Measurements from ENCODE around the gene ZNF804B. TPM values are rescaled to one million over a fixed set of nuclear protein-coding genes. Genes with fewer than 3 reads are reported as not detected.

Gene ZNF804B
- total and polyA plus RNA-seq, 4 donors = not detected

DNA sequence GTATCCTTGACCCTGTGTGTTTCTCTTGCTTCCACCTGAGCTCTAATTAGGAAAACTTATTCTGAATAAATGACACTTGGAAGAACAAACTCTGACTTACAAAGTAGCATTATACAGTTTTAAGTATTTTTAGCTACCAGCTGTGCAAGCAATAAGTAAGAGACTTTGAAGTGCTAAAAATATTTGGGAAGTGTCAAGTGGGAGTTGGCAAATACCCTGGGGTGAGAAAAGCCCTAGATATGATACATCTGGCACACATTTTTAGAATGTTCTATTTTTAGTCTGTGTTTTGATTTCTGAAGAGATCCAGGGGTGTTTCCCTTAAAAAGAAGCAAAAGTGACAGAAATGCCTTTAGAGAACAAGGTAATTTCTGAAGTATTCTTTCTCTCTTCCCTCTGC lies 168.8 kb downstream of the ZNF804B start:
- Histone ChIP-seq H3K27me3 (ENCODE audit: control insufficient read depth in 4 of 4, insufficient read depth in 4 of 4, low read length in 3 of 4) (peaks cover 0 to 3% (median 0%) of the 10 kb centered on the region in 4 donors), H3K27ac (ENCODE audit: low read depth in 1 of 2, low read length in 2 of 2) (no peak overlapping the region), H3K9ac (ENCODE audit: low read depth in 1 of 2, low read length in 2 of 2) (no peak overlapping the region), H3K4me3 (ENCODE audit: low read depth in 1 of 3, low read length in 3 of 3) (no peak overlapping the region), H3K36me3 (ENCODE audit: control insufficient read depth in 4 of 4, insufficient read depth in 3 of 4, low read depth in 1 of 4, low read length in 3 of 4) (no peaks in the 10 kb centered on the region), H3K4me1 (ENCODE audit: control insufficient read depth in 4 of 4, insufficient read depth in 4 of 4, low read length in 3 of 4) (no peaks in the 10 kb centered on the region), H3K9me3 (ENCODE audit: control insufficient read depth in 4 of 4, low read length in 3 of 4) (no peaks in the 10 kb centered on the region)
- no peak for DNase-seq (ENCODE audit: low spot score)
- TF ChIP-seq EGR1 (IDR thresholded peaks at IDR 0.05; ENCODE audit: low read depth in 2 of 2) (no peak), RXRA (IDR thresholded peaks at IDR 0.05) (no peak), TAF1 (conservative IDR thresholded peaks at IDR 0.05) (no peak), RAD21 (IDR thresholded peaks at IDR 0.05) (no peak), SP1 (IDR thresholded peaks at IDR 0.05) (no peak), HNF4A (conservative IDR thresholded peaks at IDR 0.05) (no peak), FOXA1 (IDR thresholded peaks at IDR 0.05) (no peak), HNF4G (IDR thresholded peaks at IDR 0.05) (no peak), NR2F2 (IDR thresholded peaks at IDR 0.05) (no peak), GABPA (IDR thresholded peaks at IDR 0.05 in 1 of 2, conservative IDR thresholded peaks at IDR 0.05 in 1 of 2) (no peak), JUND (IDR thresholded peaks at IDR 0.05) (no peak), YY1 (IDR thresholded peaks at IDR 0.05) (no peak), FOXA2 (IDR thresholded peaks at IDR 0.05) (no peak)
- TF ChIP-seq, protein P1, sequence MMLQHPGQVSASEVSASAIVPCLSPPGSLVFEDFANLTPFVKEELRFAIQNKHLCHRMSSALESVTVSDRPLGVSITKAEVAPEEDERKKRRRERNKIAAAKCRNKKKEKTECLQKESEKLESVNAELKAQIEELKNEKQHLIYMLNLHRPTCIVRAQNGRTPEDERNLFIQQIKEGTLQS (IDR thresholded peaks at IDR 0.05) = no peak
- TF ChIP-seq, protein P2, sequence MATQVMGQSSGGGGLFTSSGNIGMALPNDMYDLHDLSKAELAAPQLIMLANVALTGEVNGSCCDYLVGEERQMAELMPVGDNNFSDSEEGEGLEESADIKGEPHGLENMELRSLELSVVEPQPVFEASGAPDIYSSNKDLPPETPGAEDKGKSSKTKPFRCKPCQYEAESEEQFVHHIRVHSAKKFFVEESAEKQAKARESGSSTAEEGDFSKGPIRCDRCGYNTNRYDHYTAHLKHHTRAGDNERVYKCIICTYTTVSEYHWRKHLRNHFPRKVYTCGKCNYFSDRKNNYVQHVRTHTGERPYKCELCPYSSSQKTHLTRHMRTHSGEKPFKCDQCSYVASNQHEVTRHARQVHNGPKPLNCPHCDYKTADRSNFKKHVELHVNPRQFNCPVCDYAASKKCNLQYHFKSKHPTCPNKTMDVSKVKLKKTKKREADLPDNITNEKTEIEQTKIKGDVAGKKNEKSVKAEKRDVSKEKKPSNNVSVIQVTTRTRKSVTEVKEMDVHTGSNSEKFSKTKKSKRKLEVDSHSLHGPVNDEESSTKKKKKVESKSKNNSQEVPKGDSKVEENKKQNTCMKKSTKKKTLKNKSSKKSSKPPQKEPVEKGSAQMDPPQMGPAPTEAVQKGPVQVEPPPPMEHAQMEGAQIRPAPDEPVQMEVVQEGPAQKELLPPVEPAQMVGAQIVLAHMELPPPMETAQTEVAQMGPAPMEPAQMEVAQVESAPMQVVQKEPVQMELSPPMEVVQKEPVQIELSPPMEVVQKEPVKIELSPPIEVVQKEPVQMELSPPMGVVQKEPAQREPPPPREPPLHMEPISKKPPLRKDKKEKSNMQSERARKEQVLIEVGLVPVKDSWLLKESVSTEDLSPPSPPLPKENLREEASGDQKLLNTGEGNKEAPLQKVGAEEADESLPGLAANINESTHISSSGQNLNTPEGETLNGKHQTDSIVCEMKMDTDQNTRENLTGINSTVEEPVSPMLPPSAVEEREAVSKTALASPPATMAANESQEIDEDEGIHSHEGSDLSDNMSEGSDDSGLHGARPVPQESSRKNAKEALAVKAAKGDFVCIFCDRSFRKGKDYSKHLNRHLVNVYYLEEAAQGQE (IDR thresholded peaks at IDR 0.05) = no peak
- TF ChIP-seq, protein P3, sequence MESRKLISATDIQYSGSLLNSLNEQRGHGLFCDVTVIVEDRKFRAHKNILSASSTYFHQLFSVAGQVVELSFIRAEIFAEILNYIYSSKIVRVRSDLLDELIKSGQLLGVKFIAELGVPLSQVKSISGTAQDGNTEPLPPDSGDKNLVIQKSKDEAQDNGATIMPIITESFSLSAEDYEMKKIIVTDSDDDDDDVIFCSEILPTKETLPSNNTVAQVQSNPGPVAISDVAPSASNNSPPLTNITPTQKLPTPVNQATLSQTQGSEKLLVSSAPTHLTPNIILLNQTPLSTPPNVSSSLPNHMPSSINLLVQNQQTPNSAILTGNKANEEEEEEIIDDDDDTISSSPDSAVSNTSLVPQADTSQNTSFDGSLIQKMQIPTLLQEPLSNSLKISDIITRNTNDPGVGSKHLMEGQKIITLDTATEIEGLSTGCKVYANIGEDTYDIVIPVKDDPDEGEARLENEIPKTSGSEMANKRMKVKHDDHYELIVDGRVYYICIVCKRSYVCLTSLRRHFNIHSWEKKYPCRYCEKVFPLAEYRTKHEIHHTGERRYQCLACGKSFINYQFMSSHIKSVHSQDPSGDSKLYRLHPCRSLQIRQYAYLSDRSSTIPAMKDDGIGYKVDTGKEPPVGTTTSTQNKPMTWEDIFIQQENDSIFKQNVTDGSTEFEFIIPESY (IDR thresholded peaks at IDR 0.05) = no peak
- TF ChIP-seq, protein P4, sequence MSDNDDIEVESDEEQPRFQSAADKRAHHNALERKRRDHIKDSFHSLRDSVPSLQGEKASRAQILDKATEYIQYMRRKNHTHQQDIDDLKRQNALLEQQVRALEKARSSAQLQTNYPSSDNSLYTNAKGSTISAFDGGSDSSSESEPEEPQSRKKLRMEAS (IDR thresholded peaks at IDR 0.05) = no peak
- TF ChIP-seq, protein P5, sequence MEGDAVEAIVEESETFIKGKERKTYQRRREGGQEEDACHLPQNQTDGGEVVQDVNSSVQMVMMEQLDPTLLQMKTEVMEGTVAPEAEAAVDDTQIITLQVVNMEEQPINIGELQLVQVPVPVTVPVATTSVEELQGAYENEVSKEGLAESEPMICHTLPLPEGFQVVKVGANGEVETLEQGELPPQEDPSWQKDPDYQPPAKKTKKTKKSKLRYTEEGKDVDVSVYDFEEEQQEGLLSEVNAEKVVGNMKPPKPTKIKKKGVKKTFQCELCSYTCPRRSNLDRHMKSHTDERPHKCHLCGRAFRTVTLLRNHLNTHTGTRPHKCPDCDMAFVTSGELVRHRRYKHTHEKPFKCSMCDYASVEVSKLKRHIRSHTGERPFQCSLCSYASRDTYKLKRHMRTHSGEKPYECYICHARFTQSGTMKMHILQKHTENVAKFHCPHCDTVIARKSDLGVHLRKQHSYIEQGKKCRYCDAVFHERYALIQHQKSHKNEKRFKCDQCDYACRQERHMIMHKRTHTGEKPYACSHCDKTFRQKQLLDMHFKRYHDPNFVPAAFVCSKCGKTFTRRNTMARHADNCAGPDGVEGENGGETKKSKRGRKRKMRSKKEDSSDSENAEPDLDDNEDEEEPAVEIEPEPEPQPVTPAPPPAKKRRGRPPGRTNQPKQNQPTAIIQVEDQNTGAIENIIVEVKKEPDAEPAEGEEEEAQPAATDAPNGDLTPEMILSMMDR (IDR thresholded peaks at IDR 0.05; ENCODE audit: low read depth, low read length, missing input control) = no peak

All from liver (tissue), 9 donors.